Measurements from ENCODE around the gene NBAS. TPM values are rescaled to one million over a fixed set of nuclear protein-coding genes. Genes with fewer than 3 reads are reported as not detected.
"Not testable (repeated sequence)": the region's sequence is repeated elsewhere in the genome, so short reads cannot be mapped to it uniquely, and the experiment has no call there.

The NBAS gene
- total and polyA plus RNA-seq, 7 experiments from 2014 or later: 18.6 to 41.6 (median 32.7) TPM

DNA sequence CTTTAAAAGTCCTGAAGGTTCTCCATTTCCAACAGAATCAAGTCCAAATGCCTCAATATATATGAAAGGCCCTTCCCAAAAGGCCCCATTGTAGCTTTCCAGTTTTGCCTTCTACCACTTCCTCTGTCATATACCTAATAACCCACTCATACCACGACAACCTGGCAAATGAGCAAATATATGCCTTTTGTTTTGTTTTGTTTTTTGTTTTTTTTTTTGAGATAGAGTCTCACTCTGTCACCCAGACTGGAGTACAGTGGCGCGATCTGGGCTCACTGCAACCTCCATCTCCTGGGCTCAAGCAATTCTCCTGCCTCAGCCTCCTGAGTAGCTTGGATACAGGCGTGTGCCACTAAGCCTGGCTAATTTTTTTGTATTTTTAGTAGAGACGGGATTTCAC, 20.6 kb downstream of the NBAS start:
- H3K36me3 ChIP-seq (ENCODE audit: control insufficient read depth in 2 of 3, insufficient read depth in 3 of 3, low read length in 3 of 3): peaks cover 0 to 26% (median 0%) of the 10 kb centered on the region in 3 experiments
- H3K4me1 ChIP-seq (ENCODE audit: control insufficient read depth in 2 of 2, insufficient read depth in 2 of 2, low read length in 2 of 2); CTCF ChIA-PET; H3K27ac ChIP-seq (ENCODE audit: low read depth, low read length); ATAC-seq; H3K4me3 ChIP-seq (ENCODE audit: low read length); H3K27me3 Mint-ChIP-seq; H3K9me3 Mint-ChIP-seq; intact Hi-C loops (cut with micrococcal nuclease); DNase-seq; H3K9me3 ChIP-seq (ENCODE audit: control insufficient read depth in 2 of 3, low read length in 3 of 3); POLR2A ChIA-PET; H3K4me3 Mint-ChIP-seq; H3K27me3 ChIP-seq (ENCODE audit: control insufficient read depth in 2 of 2, insufficient read depth in 2 of 2, low read length in 2 of 2): not testable (repeated sequence)
- peak overlapping the region in 2 of 9 donors; percentile 10 to 63 for H3K27ac Mint-ChIP-seq
- peaks cover 4 to 60% (median 22%) of the 10 kb centered on the region in 5 donors for H3K36me3 Mint-ChIP-seq
- H3K4me1 Mint-ChIP-seq: peaks cover 0 to 23% (median 4%) of the 10 kb centered on the region in 7 donors

DNA sequence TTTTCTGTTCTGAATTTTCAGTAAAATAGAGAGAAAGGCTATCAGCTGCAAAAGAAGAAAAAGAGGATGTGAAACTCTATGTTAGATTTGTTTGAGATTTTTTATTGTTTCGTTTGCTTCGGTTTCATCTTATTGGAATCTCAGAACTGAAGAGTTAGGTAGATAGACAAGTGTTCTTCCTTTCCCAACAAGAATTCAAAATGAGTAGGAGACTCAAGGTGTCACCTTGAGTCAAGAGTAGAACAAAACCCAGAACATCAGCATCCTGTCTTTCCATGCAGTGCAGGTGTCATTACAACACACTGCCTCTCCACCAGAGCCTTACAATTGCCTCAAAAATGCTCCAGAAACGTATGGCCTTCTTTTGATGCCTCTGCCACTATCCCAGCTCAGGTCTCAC, 21.1 kb downstream of the NBAS start:
- no peaks in the 10 kb centered on the region for H3K27me3 ChIP-seq (ENCODE audit: control insufficient read depth in 2 of 2, insufficient read depth in 2 of 2, low read length in 2 of 2)
- Mint-ChIP-seq H3K36me3 (peaks cover 3 to 60% (median 21%) of the 10 kb centered on the region in 5 donors), H3K27me3 (no peaks in the 10 kb centered on the region), H3K27ac (peak overlapping the region in 3 of 9 donors; percentile 10 to 63 (median 19)), H3K9me3 (peaks cover 0 to 2% (median 0%) of the 10 kb centered on the region in 11 donors), H3K4me3 (no peak overlapping the region), H3K4me1 (peaks cover 0 to 19% (median 4%) of the 10 kb centered on the region in 7 donors)
- H3K4me3 ChIP-seq (ENCODE audit: low read length): no peak overlapping the region
- intact Hi-C loops (cut with micrococcal nuclease): loop anchor here in 1 of 2 donors (5.0 kb wide), 1 partner anchor 37 kb away; no protein-coding TSS in a partner anchor
- ChIA-PET POLR2A (no interaction called here), CTCF (no interaction called here)
- H3K36me3 ChIP-seq (ENCODE audit: control insufficient read depth in 2 of 3, insufficient read depth in 3 of 3, low read length in 3 of 3): peaks cover 0 to 26% (median 0%) of the 10 kb centered on the region in 3 experiments
- DNase-seq (no peak), ATAC-seq (no peak)
- H3K9me3 ChIP-seq (ENCODE audit: control insufficient read depth in 2 of 3, low read length in 3 of 3): no peaks in the 10 kb centered on the region
- H3K27ac ChIP-seq (ENCODE audit: low read depth, low read length): no peak overlapping the region
- no peaks in the 10 kb centered on the region for H3K4me1 ChIP-seq (ENCODE audit: control insufficient read depth in 2 of 2, insufficient read depth in 2 of 2, low read length in 2 of 2)

DNA sequence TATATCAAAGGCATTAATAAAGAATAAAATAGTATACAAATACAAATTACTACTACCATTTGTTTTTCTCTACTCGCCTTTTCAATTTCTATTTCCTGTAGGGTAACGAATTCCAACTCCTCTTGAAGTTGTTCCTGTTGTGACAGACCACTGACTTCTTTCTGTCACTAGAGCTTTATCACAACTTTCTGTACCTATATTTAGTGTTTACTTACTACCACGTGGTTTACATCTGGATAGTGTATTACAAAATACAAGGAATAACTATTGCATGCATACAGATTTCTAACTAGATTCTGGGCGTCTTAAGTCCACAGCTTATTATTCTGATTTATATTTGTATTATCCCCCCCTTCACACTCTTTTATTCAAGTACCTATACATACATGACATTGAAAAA, 22.3 kb downstream of the NBAS start:
- no peaks in the 10 kb centered on the region for H3K4me1 ChIP-seq (ENCODE audit: control insufficient read depth in 2 of 2, insufficient read depth in 2 of 2, low read length in 2 of 2)

DNA sequence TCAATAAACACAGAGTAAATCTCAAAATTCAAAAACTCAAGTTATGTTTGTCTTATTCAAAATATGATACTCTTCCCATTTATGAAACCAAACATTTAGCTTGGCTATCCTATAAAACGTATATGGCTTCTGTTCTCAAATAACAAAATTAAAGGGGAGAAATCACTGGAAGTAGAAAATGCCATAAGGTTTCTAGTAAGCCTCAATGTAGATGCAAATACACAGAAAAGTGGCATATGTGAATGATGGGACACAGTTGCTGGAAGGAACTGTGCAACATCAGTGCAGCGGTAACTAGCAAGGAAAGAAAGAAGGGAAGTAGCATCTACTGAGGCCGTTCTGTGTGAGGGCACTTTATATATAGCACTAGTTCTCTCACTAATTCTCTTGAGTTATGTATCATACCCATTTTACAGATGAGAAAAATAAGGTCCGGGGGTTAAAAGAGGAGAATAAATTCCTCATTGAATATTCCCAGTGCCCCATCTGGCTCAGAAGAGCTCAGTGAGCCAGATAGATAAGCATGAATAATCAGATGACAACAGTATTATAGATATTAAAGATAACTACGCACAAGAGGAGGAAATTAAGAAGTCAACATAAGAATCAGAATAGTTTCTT, 27.2 kb downstream of the NBAS start:
- ChIA-PET CTCF (no interaction called here), POLR2A (no interaction called here)
- Histone ChIP-seq H3K27ac (ENCODE audit: low read depth, low read length) (no peak overlapping the region), H3K4me1 (ENCODE audit: control insufficient read depth in 2 of 2, insufficient read depth in 2 of 2, low read length in 2 of 2) (no peaks in the 10 kb centered on the region), H3K9me3 (ENCODE audit: control insufficient read depth in 2 of 3, low read length in 3 of 3) (no peaks in the 10 kb centered on the region), H3K36me3 (ENCODE audit: control insufficient read depth in 2 of 3, insufficient read depth in 3 of 3, low read length in 3 of 3) (peaks cover 3 to 38% (median 6%) of the 10 kb centered on the region in 3 experiments), H3K27me3 (ENCODE audit: control insufficient read depth in 2 of 2, insufficient read depth in 2 of 2, low read length in 2 of 2) (no peaks in the 10 kb centered on the region), H3K4me3 (ENCODE audit: low read length) (no peak overlapping the region)
- H3K9me3 Mint-ChIP-seq: no peaks in the 10 kb centered on the region
- H3K4me3 Mint-ChIP-seq: no peak overlapping the region
- peaks cover 0 to 5% (median 0%) of the 10 kb centered on the region in 7 donors for H3K4me1 Mint-ChIP-seq
- intact Hi-C loops (cut with micrococcal nuclease): no loop called here
- H3K27ac Mint-ChIP-seq: no peak overlapping the region
- peaks cover 9 to 68% (median 30%) of the 10 kb centered on the region in 5 donors for H3K36me3 Mint-ChIP-seq
- DNase-seq (no peak), ATAC-seq (no peak)
- no peaks in the 10 kb centered on the region for H3K27me3 Mint-ChIP-seq

More for the DNA sequence above, 22.3 kb downstream of the NBAS start:
- Mint-ChIP-seq H3K27ac (no peak overlapping the region), H3K4me1 (peaks cover 0 to 17% (median 4%) of the 10 kb centered on the region in 7 donors), H3K4me3 (no peak overlapping the region), H3K36me3 (peaks cover 11 to 66% (median 26%) of the 10 kb centered on the region in 5 donors), H3K27me3 (no peaks in the 10 kb centered on the region), H3K9me3 (peaks cover 0 to 2% (median 0%) of the 10 kb centered on the region in 11 donors)
- no peaks in the 10 kb centered on the region for H3K9me3 ChIP-seq (ENCODE audit: control insufficient read depth in 2 of 3, low read length in 3 of 3)
- H3K4me3 ChIP-seq (ENCODE audit: low read length): no peak overlapping the region
- H3K36me3 ChIP-seq (ENCODE audit: control insufficient read depth in 2 of 3, insufficient read depth in 3 of 3, low read length in 3 of 3): peaks cover 0 to 35% (median 5%) of the 10 kb centered on the region in 3 experiments
- intact Hi-C loops (cut with micrococcal nuclease): loop anchor here in 1 of 2 donors (5.0 kb wide), 1 partner anchor 39 kb away; no protein-coding TSS in a partner anchor
- ChIA-PET POLR2A (no interaction called here), CTCF (no interaction called here)
- no peak for ATAC-seq
- H3K27ac ChIP-seq (ENCODE audit: low read depth, low read length): no peak overlapping the region
- H3K27me3 ChIP-seq (ENCODE audit: control insufficient read depth in 2 of 2, insufficient read depth in 2 of 2, low read length in 2 of 2): no peaks in the 10 kb centered on the region
- no peak for DNase-seq

DNA sequence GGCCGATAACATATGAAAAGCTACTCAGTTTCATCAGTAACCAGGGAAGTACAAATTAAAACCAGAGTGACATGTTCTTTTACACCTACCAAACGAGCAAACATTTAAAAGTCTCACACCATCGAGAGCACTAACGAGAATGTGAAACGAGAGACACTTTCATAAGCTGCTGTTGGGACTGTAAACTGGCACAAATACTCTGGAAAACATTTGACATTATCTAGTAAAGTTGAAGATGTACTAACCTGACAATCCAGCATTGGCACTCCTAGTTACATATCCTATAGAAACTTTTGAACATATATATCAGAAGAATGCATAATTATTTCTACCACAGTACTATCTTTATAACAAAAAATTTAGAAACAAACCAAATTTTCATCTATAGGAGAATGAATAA, 28.1 kb downstream of the NBAS start:
- POLR2A ChIA-PET: no interaction called here
- H3K36me3 ChIP-seq (ENCODE audit: control insufficient read depth in 2 of 3, insufficient read depth in 3 of 3, low read length in 3 of 3): peaks cover 3 to 35% (median 6%) of the 10 kb centered on the region in 3 experiments
- peaks cover 0 to 5% (median 1%) of the 10 kb centered on the region in 7 donors for H3K4me1 Mint-ChIP-seq
- intact Hi-C loops (cut with micrococcal nuclease): no loop called here
- H3K9me3 Mint-ChIP-seq: no peaks in the 10 kb centered on the region
- no peak overlapping the region for H3K27ac Mint-ChIP-seq
- no peak for DNase-seq
- CTCF ChIA-PET: no interaction called here
- peaks cover 9 to 66% (median 31%) of the 10 kb centered on the region in 5 donors for H3K36me3 Mint-ChIP-seq
- H3K4me3 ChIP-seq (ENCODE audit: low read length): no peak overlapping the region
- H3K27me3 Mint-ChIP-seq: no peaks in the 10 kb centered on the region
- no peak for ATAC-seq
- H3K27me3 ChIP-seq (ENCODE audit: control insufficient read depth in 2 of 2, insufficient read depth in 2 of 2, low read length in 2 of 2): no peaks in the 10 kb centered on the region
- no peak overlapping the region for H3K27ac ChIP-seq (ENCODE audit: low read depth, low read length)
- H3K4me3 Mint-ChIP-seq: no peak overlapping the region
- H3K9me3 ChIP-seq (ENCODE audit: control insufficient read depth in 2 of 3, low read length in 3 of 3): no peaks in the 10 kb centered on the region
- no peaks in the 10 kb centered on the region for H3K4me1 ChIP-seq (ENCODE audit: control insufficient read depth in 2 of 2, insufficient read depth in 2 of 2, low read length in 2 of 2)

DNA sequence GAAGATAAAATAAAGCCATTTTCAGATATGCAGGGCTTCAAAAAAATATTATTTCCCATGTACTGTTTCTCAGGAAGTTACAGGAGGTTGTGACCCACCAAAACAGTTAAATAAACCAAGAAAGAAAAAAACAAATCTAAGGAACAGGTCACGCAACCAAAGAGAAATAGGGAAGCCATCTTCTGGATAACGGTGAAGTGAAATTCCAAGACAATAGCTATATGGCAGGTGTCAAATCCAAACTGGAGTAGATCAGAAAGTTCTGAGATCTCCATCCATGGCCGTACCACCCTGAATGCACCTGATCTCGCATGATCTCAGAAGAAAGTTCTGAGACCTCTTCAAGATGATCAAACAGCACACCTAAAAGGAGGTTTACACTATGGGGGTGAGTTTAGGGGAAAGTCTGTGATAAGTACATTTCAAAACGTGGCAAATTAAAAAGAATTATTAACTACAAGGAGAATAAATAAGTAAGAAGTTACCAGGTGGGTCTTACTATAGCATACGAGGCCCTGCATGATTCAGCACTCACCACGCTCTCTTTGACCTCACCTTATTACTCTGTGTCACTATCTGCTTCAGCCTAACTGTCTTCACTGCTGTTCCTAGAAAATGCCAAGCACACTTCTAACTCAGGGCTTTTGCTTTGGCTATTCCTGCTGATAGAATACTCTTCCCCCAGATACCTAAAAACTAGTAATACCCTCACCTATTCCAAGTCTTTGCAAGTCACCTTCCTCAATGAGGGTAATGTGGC, 29.9 kb downstream of the NBAS start:
- no peak for ATAC-seq
- Mint-ChIP-seq H3K36me3 (peaks cover 16 to 70% (median 38%) of the 10 kb centered on the region in 5 donors), H3K9me3 (no peaks in the 10 kb centered on the region), H3K27ac (no peak overlapping the region), H3K4me3 (no peak overlapping the region), H3K4me1 (peaks cover 0 to 3% (median 0%) of the 10 kb centered on the region in 7 donors), H3K27me3 (no peaks in the 10 kb centered on the region)
- intact Hi-C loops (cut with micrococcal nuclease): no loop called here
- ChIA-PET CTCF (no interaction called here), POLR2A (no interaction called here)
- H3K9me3 ChIP-seq (ENCODE audit: control insufficient read depth in 2 of 3, low read length in 3 of 3): no peaks in the 10 kb centered on the region
- H3K36me3 ChIP-seq (ENCODE audit: control insufficient read depth in 2 of 3, insufficient read depth in 3 of 3, low read length in 3 of 3): peaks cover 3 to 23% (median 6%) of the 10 kb centered on the region in 3 experiments
- no peaks in the 10 kb centered on the region for H3K4me1 ChIP-seq (ENCODE audit: control insufficient read depth in 2 of 2, insufficient read depth in 2 of 2, low read length in 2 of 2)
- no peak for DNase-seq
- no peak overlapping the region for H3K4me3 ChIP-seq (ENCODE audit: low read length)
- H3K27me3 ChIP-seq (ENCODE audit: control insufficient read depth in 2 of 2, insufficient read depth in 2 of 2, low read length in 2 of 2): no peaks in the 10 kb centered on the region
- H3K27ac ChIP-seq (ENCODE audit: low read depth, low read length): no peak overlapping the region
